C4-2B (cell line): ENCODE data around the gene EPHA10.

Source experiments
- H3K27ac ChIP-seq: fragments of 450-650 bp; 2 replicates; pipeline ENCODE4 v1.5.1; 2017
- CTCF ChIP-seq: fragments of 450-650 bp; conservative IDR thresholded peaks from 2 replicates; pipeline ENCODE4 v1.5.1; 2017; ENCODE audit warnings: mild to moderate bottlenecking
- ZFX ChIP-seq: fragments of 450-650 bp; IDR thresholded peaks from 2 replicates; pipeline ENCODE4 v1.6.1; 2017

Gene EPHA10

GRCh38 chr1:37764414-37764825, 500 bp downstream of the EPHA10 start:
- no peak for TF ChIP-seq ZFX
- no peak for TF ChIP-seq CTCF
- H3K27ac ChIP-seq, result no peak overlapping the region

GRCh38 chr1:37763791-37764413, 1.0 kb downstream of the EPHA10 start:
- TF ChIP-seq CTCF, result no peak
- no peak for TF ChIP-seq ZFX
- no peak overlapping the region for H3K27ac ChIP-seq

- no peak overlapping the region for H3K27ac ChIP-seq
- TF ChIP-seq CTCF, result no peak
- TF ChIP-seq ZFX, result no peak
These were observed 2.4 kb downstream of the EPHA10 start for GRCh38 chr1:37762516-37762915.

GRCh38 chr1:37761416-37762095, 3.4 kb downstream of the EPHA10 start:
- TF ChIP-seq ZFX, result no peak
- TF ChIP-seq CTCF, result no peak
- no peak overlapping the region for H3K27ac ChIP-seq

GRCh38 chr1:37759451-37759850, 5.5 kb downstream of the EPHA10 start:
- TF ChIP-seq CTCF, result no peak
- no peak for TF ChIP-seq ZFX
- H3K27ac ChIP-seq, result no peak overlapping the region

- H3K27ac ChIP-seq, result no peak overlapping the region
- no peak for TF ChIP-seq CTCF
- no peak for TF ChIP-seq ZFX
These were observed 8.9 kb downstream of the EPHA10 start for GRCh38 chr1:37755951-37756560.

- no peak overlapping the region for H3K27ac ChIP-seq
- TF ChIP-seq CTCF, result no peak
- no peak for TF ChIP-seq ZFX
These were observed 9.6 kb downstream of the EPHA10 start for GRCh38 chr1:37755290-37755689.
